ENCODE results near the gene CLIP4. TPM values are rescaled to one million over a fixed set of nuclear protein-coding genes. Genes with fewer than 3 reads are reported as not detected.

The CLIP4 gene
- total RNA-seq, 5 donors from 2014 or later (not counting 1 experiment from before 2014, with no cell fraction given), result 38.4 to 54.2 (median 47.7) TPM

- H3K27ac Mint-ChIP-seq, result no peak overlapping the region
- H3K4me1 ChIP-seq (ENCODE audit: control insufficient read depth in 1 of 2, extremely low read depth in 1 of 2, insufficient read depth in 2 of 2, low read length in 2 of 2), result no peaks in the 10 kb centered on the region
- POLR2A ChIA-PET, result no interaction called here
Measured at GRCh38 chr2:29207352-29208148, 92.3 kb downstream of the CLIP4 start.

GRCh38 chr2:29209551-29209950 is 94.3 kb downstream of the CLIP4 start:
- no peak overlapping the region for H3K4me3 Mint-ChIP-seq
- POLR2A ChIA-PET, result no interaction called here
- CTCF ChIA-PET, result no interaction called here
- Histone ChIP-seq H3K27me3 (replicated peaks in 1 of 2; ENCODE audit: control insufficient read depth in 2 of 2, extremely low read depth in 1 of 2, insufficient read depth in 2 of 2, low read length in 1 of 2) (no peaks in the 10 kb centered on the region), H3K27ac (ENCODE audit: low read length) (no peak overlapping the region), H3K4me1 (ENCODE audit: control insufficient read depth in 1 of 2, extremely low read depth in 1 of 2, insufficient read depth in 2 of 2, low read length in 2 of 2) (no peaks in the 10 kb centered on the region), H3K9me3 (no peaks in the 10 kb centered on the region), H3K36me3 (ENCODE audit: control insufficient read depth in 2 of 2, extremely low read depth in 1 of 2, insufficient read depth in 1 of 2, low read length in 1 of 2) (peaks cover 0 to 3% of the 10 kb centered on the region in 2 donors), H3K4me3 (ENCODE audit: control insufficient read depth in 1 of 2, extremely low read depth in 1 of 2, low read length in 1 of 2) (no peak overlapping the region)
- H3K36me3 Mint-ChIP-seq, result peaks cover 8% of the 10 kb centered on the region
- no peaks in the 10 kb centered on the region for H3K9me3 Mint-ChIP-seq
- no peaks in the 10 kb centered on the region for H3K27me3 Mint-ChIP-seq
- 97% methylated on average over 4 of the region's 5 CpGs for WGBS (ENCODE audit: insufficient coverage)
- no peak for ATAC-seq (replicated peaks in 1 of 4)
- H3K27ac Mint-ChIP-seq, result no peak overlapping the region
- DNase-seq, result no peak
- H3K4me1 Mint-ChIP-seq, result peaks cover 0 to 4% (median 0%) of the 10 kb centered on the region in 3 donors

More at GRCh38 chr2:29207352-29208148, 92.3 kb downstream of the CLIP4 start:
- no peak for DNase-seq
- no peak overlapping the region for H3K27ac ChIP-seq (ENCODE audit: low read length)
- no peak overlapping the region for H3K4me3 ChIP-seq (ENCODE audit: control insufficient read depth in 1 of 2, extremely low read depth in 1 of 2, low read length in 1 of 2)
- H3K4me3 Mint-ChIP-seq, result no peak overlapping the region
- peaks cover 0 to 3% of the 10 kb centered on the region in 2 donors for H3K36me3 ChIP-seq (ENCODE audit: control insufficient read depth in 2 of 2, extremely low read depth in 1 of 2, insufficient read depth in 1 of 2, low read length in 1 of 2)
- peaks cover 0 to 4% (median 0%) of the 10 kb centered on the region in 3 donors for H3K4me1 Mint-ChIP-seq
- CTCF ChIA-PET, result no interaction called here
- H3K36me3 Mint-ChIP-seq, result peaks cover 14% of the 10 kb centered on the region
- WGBS (ENCODE audit: insufficient coverage), result 100% methylated on average over 1 of the region's 3 CpGs
- H3K9me3 ChIP-seq, result no peaks in the 10 kb centered on the region
- ATAC-seq (replicated peaks in 1 of 4), result no peak
- H3K27me3 Mint-ChIP-seq, result no peaks in the 10 kb centered on the region
- no peaks in the 10 kb centered on the region for H3K9me3 Mint-ChIP-seq
- no peaks in the 10 kb centered on the region for H3K27me3 ChIP-seq (replicated peaks in 1 of 2; ENCODE audit: control insufficient read depth in 2 of 2, extremely low read depth in 1 of 2, insufficient read depth in 2 of 2, low read length in 1 of 2)

DNA sequence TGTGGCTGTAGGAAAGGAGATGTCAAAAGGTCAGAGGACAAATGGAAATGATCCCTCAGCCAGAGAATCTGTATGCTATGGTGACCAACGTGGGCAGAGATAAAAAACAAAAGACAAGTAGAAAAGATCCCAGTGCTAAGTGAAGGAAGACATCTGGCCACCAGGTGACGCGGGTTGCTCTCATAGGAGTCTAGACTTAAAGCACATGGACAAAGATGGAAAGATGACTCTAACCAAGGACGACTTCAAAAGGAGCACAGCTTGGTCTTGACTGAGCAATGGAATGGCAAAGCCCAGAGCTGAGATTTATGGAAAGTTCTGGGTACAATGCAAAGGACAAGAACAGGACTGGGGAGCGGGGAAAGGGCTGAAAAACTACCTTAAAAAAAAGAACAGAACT is 96.8 kb downstream of the CLIP4 start:
- Histone ChIP-seq H3K27me3 (replicated peaks in 1 of 2; ENCODE audit: control insufficient read depth in 2 of 2, extremely low read depth in 1 of 2, insufficient read depth in 2 of 2, low read length in 1 of 2) (no peaks in the 10 kb centered on the region), H3K36me3 (ENCODE audit: control insufficient read depth in 2 of 2, extremely low read depth in 1 of 2, insufficient read depth in 1 of 2, low read length in 1 of 2) (no peaks in the 10 kb centered on the region), H3K4me3 (ENCODE audit: control insufficient read depth in 1 of 2, extremely low read depth in 1 of 2, low read length in 1 of 2) (no peak overlapping the region), H3K9me3 (no peaks in the 10 kb centered on the region), H3K27ac (ENCODE audit: low read length) (no peak overlapping the region), H3K4me1 (ENCODE audit: control insufficient read depth in 1 of 2, extremely low read depth in 1 of 2, insufficient read depth in 2 of 2, low read length in 2 of 2) (no peaks in the 10 kb centered on the region)
- CTCF ChIA-PET, result no interaction called here
- peaks cover 5% of the 10 kb centered on the region for H3K36me3 Mint-ChIP-seq
- H3K27me3 Mint-ChIP-seq, result no peaks in the 10 kb centered on the region
- no peak overlapping the region for H3K4me3 Mint-ChIP-seq
- POLR2A ChIA-PET, result no interaction called here
- no peaks in the 10 kb centered on the region for H3K9me3 Mint-ChIP-seq
- DNase-seq (no peak), ATAC-seq (replicated peaks in 1 of 4) (no peak)
- 100% methylated on average over 3 of the region's 5 CpGs for WGBS (ENCODE audit: insufficient coverage)
- peaks cover 0 to 4% (median 0%) of the 10 kb centered on the region in 3 donors for H3K4me1 Mint-ChIP-seq
- no peak overlapping the region for H3K27ac Mint-ChIP-seq

DNA sequence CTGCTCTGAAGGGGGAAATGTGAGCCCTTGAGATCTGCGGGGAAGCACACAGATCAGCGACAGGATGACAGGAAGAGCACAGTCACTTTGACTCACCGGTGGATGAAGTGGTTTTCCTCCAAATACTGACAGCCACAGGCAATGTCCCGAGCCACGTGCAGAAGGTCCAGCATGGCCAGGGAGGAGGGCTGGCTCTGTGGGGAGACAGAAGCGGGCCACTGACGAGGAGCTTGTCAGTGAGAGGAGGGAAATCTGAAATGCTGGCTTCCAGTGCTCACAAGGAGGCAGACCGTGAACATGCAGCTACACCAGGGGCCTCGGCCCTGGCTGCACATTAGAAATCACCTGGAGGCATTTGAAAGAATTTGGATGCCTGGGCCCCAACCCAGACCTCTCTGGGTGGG is 98.7 kb downstream of the CLIP4 start:
- no peak overlapping the region for H3K27ac ChIP-seq (ENCODE audit: low read length)
- no peak overlapping the region for H3K4me3 ChIP-seq (ENCODE audit: control insufficient read depth in 1 of 2, extremely low read depth in 1 of 2, low read length in 1 of 2)
- ChIA-PET CTCF (no interaction called here), POLR2A (no interaction called here)
- H3K4me1 ChIP-seq (ENCODE audit: control insufficient read depth in 1 of 2, extremely low read depth in 1 of 2, insufficient read depth in 2 of 2, low read length in 2 of 2), result no peaks in the 10 kb centered on the region
- Mint-ChIP-seq H3K27ac (no peak overlapping the region), H3K4me1 (no peaks in the 10 kb centered on the region), H3K27me3 (no peaks in the 10 kb centered on the region), H3K4me3 (no peak overlapping the region), H3K36me3 (peaks cover 2% of the 10 kb centered on the region), H3K9me3 (no peaks in the 10 kb centered on the region)
- H3K9me3 ChIP-seq, result no peaks in the 10 kb centered on the region
- WGBS (ENCODE audit: insufficient coverage), result 65% methylated on average over 4 of the region's 9 CpGs
- ATAC-seq (replicated peaks in 1 of 4), result no peak
- no peaks in the 10 kb centered on the region for H3K36me3 ChIP-seq (ENCODE audit: control insufficient read depth in 2 of 2, extremely low read depth in 1 of 2, insufficient read depth in 1 of 2, low read length in 1 of 2)
- no peak for DNase-seq
- H3K27me3 ChIP-seq (replicated peaks in 1 of 2; ENCODE audit: control insufficient read depth in 2 of 2, extremely low read depth in 1 of 2, insufficient read depth in 2 of 2, low read length in 1 of 2), result no peaks in the 10 kb centered on the region

- no peaks in the 10 kb centered on the region for H3K27me3 ChIP-seq (replicated peaks in 1 of 2; ENCODE audit: control insufficient read depth in 2 of 2, extremely low read depth in 1 of 2, insufficient read depth in 2 of 2, low read length in 1 of 2)
- H3K4me3 ChIP-seq (ENCODE audit: control insufficient read depth in 1 of 2, extremely low read depth in 1 of 2, low read length in 1 of 2), result no peak overlapping the region
- DNase-seq, result no peak
- WGBS (ENCODE audit: insufficient coverage), result 100% methylated on average over 2 of the region's 5 CpGs
- no peaks in the 10 kb centered on the region for H3K9me3 Mint-ChIP-seq
- CTCF ChIA-PET, result no interaction called here
- no peak for ATAC-seq (replicated peaks in 1 of 4)
- H3K4me1 Mint-ChIP-seq, result no peaks in the 10 kb centered on the region
- no peak overlapping the region for H3K4me3 Mint-ChIP-seq
- H3K36me3 ChIP-seq (ENCODE audit: control insufficient read depth in 2 of 2, extremely low read depth in 1 of 2, insufficient read depth in 1 of 2, low read length in 1 of 2), result no peaks in the 10 kb centered on the region
- H3K9me3 ChIP-seq, result no peaks in the 10 kb centered on the region
- H3K4me1 ChIP-seq (ENCODE audit: control insufficient read depth in 1 of 2, extremely low read depth in 1 of 2, insufficient read depth in 2 of 2, low read length in 2 of 2), result no peaks in the 10 kb centered on the region
- H3K27ac Mint-ChIP-seq, result no peak overlapping the region
- H3K36me3 Mint-ChIP-seq, result peaks cover 3% of the 10 kb centered on the region
- H3K27me3 Mint-ChIP-seq, result no peaks in the 10 kb centered on the region
- POLR2A ChIA-PET, result no interaction called here
- H3K27ac ChIP-seq (ENCODE audit: low read length), result no peak overlapping the region
Measured at GRCh38 chr2:29215073-29215472, 99.9 kb downstream of the CLIP4 start.

- Mint-ChIP-seq H3K36me3 (peaks cover 10% of the 10 kb centered on the region), H3K27me3 (no peaks in the 10 kb centered on the region), H3K4me1 (no peaks in the 10 kb centered on the region), H3K9me3 (no peaks in the 10 kb centered on the region), H3K4me3 (no peak overlapping the region), H3K27ac (no peak overlapping the region)
- Histone ChIP-seq H3K36me3 (ENCODE audit: control insufficient read depth in 2 of 2, extremely low read depth in 1 of 2, insufficient read depth in 1 of 2, low read length in 1 of 2) (no peaks in the 10 kb centered on the region), H3K9me3 (no peaks in the 10 kb centered on the region), H3K4me1 (ENCODE audit: control insufficient read depth in 1 of 2, extremely low read depth in 1 of 2, insufficient read depth in 2 of 2, low read length in 2 of 2) (no peaks in the 10 kb centered on the region), H3K4me3 (ENCODE audit: control insufficient read depth in 1 of 2, extremely low read depth in 1 of 2, low read length in 1 of 2) (no peak overlapping the region), H3K27ac (ENCODE audit: low read length) (no peak overlapping the region), H3K27me3 (replicated peaks in 1 of 2; ENCODE audit: control insufficient read depth in 2 of 2, extremely low read depth in 1 of 2, insufficient read depth in 2 of 2, low read length in 1 of 2) (no peaks in the 10 kb centered on the region)
- no peak for ATAC-seq (replicated peaks in 1 of 4)
- no peak for DNase-seq
- 92% methylated on average over 11 of the region's 20 CpGs for WGBS (ENCODE audit: insufficient coverage)
- ChIA-PET CTCF (no interaction called here), POLR2A (no interaction called here)
Measured at GRCh38 chr2:29215739-29216608, 100.8 kb downstream of the CLIP4 start.
